ENCODE data around the gene CDK12.

DNA sequence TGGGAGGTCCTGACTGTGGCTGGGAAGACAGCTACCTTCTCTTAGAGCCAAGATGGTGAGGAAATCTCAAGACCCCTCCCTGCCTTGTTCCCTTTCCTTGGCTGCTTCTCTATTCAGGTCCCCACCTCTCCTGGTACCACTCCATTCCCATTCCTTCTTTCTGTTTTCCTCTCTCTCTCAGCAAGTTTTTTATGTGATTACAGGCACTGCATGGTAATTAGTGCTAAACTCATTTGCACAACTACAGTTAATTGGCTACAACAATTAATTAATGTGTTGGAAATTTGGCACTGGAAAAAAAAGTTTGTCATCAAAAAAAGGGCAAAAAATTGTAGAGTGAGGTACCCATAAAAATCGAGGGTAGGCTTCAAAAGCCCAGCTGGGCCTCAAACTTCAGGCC lies 101.1 kb downstream of the CDK12 start:
- TF ChIP-seq POLR2AphosphoS5 (IDR thresholded peaks at IDR 0.05; ENCODE audit: low read depth, low read length) (no peak), POLR2A (IDR thresholded peaks at IDR 0.05; ENCODE audit: borderline replicate concordance, extremely low read depth, insufficient read depth, insufficient read length) (no peak), EZH2phosphoT487 (IDR thresholded peaks at IDR 0.05; ENCODE audit: borderline replicate concordance) (no peak), ZFX (IDR thresholded peaks at IDR 0.05) (no peak), RAD21 (IDR thresholded peaks at IDR 0.05; ENCODE audit: low read depth) (no peak), CBX3 (IDR thresholded peaks at IDR 0.05; ENCODE audit: low read depth) (no peak), SIN3A (IDR thresholded peaks at IDR 0.05; ENCODE audit: low read depth) (no peak), JUND (IDR thresholded peaks at IDR 0.05) (no peak)
- TF ChIP-seq, protein P1, sequence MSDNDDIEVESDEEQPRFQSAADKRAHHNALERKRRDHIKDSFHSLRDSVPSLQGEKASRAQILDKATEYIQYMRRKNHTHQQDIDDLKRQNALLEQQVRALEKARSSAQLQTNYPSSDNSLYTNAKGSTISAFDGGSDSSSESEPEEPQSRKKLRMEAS (IDR thresholded peaks at IDR 0.05), result no peak
- TF ChIP-seq, protein P2, sequence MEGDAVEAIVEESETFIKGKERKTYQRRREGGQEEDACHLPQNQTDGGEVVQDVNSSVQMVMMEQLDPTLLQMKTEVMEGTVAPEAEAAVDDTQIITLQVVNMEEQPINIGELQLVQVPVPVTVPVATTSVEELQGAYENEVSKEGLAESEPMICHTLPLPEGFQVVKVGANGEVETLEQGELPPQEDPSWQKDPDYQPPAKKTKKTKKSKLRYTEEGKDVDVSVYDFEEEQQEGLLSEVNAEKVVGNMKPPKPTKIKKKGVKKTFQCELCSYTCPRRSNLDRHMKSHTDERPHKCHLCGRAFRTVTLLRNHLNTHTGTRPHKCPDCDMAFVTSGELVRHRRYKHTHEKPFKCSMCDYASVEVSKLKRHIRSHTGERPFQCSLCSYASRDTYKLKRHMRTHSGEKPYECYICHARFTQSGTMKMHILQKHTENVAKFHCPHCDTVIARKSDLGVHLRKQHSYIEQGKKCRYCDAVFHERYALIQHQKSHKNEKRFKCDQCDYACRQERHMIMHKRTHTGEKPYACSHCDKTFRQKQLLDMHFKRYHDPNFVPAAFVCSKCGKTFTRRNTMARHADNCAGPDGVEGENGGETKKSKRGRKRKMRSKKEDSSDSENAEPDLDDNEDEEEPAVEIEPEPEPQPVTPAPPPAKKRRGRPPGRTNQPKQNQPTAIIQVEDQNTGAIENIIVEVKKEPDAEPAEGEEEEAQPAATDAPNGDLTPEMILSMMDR (IDR thresholded peaks at IDR 0.05 in 2 of 3, conservative IDR thresholded peaks at IDR 0.05 in 1 of 3; ENCODE audit: borderline replicate concordance in 1 of 3, insufficient read depth in 1 of 3, low read depth in 2 of 3, low read length in 2 of 3), result no peak
- TF ChIP-seq, protein P3, sequence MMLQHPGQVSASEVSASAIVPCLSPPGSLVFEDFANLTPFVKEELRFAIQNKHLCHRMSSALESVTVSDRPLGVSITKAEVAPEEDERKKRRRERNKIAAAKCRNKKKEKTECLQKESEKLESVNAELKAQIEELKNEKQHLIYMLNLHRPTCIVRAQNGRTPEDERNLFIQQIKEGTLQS (IDR thresholded peaks at IDR 0.05), result no peak
